ENCODE data around the gene PTPRCAP. TPM values are rescaled to one million over a fixed set of nuclear protein-coding genes. Genes with fewer than 3 reads are reported as not detected.

PTPRCAP gene
- polyA plus RNA-seq, 1 of the 3 experiments (the other 2 are of a cell fraction): 1.4 TPM

GRCh38 chr11:67463186-67463585, 25.7 kb upstream of the PTPRCAP start:
- Histone ChIP-seq H3K79me2 (ENCODE audit: insufficient read depth) (peaks cover 1% of the 10 kb centered on the region; the same call in 1 of the 2 replicates), H3F3A (replicated peaks; ENCODE audit: insufficient read depth) (peaks cover 18% of the 10 kb centered on the region), H3K36me3 (replicated peaks in 1 of 2; ENCODE audit: control insufficient read depth in 1 of 2, insufficient read depth in 2 of 2, low read length in 1 of 2) (no peaks in the 10 kb centered on the region), H3K4me1 (ENCODE audit: control insufficient read depth in 1 of 2, insufficient read depth in 2 of 2, low read depth in 1 of 2, low read length in 1 of 2) (peaks cover 9 to 28% of the 10 kb centered on the region in 2 experiments; a peak in 2 of 4 replicates), H2AFZ (ENCODE audit: low read depth) (no peak overlapping the region), H3K4me3 (ENCODE audit: low read depth in 2 of 2, low read length in 1 of 2) (no peak overlapping the region), H3K9me2 (no peaks in the 10 kb centered on the region), H3K9me3 (no peaks in the 10 kb centered on the region), H3K9ac (no peak overlapping the region), H3K27ac (ENCODE audit: low read depth in 2 of 2, low read length in 1 of 2) (peak overlapping the region in 1 of 2 experiments; percentile 61; a peak in 2 of 4 replicates), H4K20me1 (ENCODE audit: insufficient read depth) (no peaks in the 10 kb centered on the region), H3K27me3 (ENCODE audit: insufficient read depth) (no peaks in the 10 kb centered on the region), H3K4me2 (no peak overlapping the region)
- ChIA-PET POLR2A (no interaction called here), CTCF (no interaction called here)
- DNase-seq: no peak
- 97% methylated on average over 6 of the region's 10 CpGs for WGBS (ENCODE audit: low lambda C conversion rate)
- TF ChIP-seq MEF2A (IDR thresholded peaks at IDR 0.05; ENCODE audit: borderline replicate concordance, low read depth): no peak
- TF ChIP-seq IRF3 (IDR thresholded peaks at IDR 0.05; ENCODE audit: low read depth, low read length): no peak

GRCh38 chr11:67458266-67458665, 20.8 kb upstream of the PTPRCAP start:
- CTCF ChIA-PET: interaction anchor here (1.3 to 1.6 kb wide), 2 partner anchors 11 to 75 kb away, joined by 3 to 5 read pairs; partner anchors contain the start of gene TMEM134

DNA sequence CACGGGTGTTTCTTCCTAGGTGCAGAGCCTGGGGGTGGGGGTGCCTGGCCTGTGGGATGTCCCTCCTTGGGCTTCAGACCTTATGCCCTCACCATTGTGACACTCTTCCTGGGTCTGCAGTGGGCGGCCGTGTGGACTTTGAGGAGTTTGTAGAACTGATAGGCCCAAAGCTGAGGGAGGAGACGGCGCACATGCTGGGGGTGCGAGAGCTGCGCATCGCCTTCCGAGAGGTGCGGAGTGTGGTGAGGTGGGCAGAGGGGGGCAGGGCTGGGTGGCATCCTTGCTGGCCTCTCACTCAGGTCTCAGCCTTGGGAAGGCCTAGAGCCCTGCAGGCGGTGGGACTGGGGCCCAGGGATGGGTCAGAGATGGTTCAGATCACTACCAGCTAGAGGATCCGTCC, 20.0 kb upstream of the PTPRCAP start:
- POLR2A ChIA-PET: no interaction called here
- no peak for DNase-seq
- CTCF ChIA-PET: interaction anchor here (1.6 kb wide), 1 partner anchor 12 kb away, joined by 5 read pairs; the partner anchor contains the start of gene TMEM134

More at GRCh38 chr11:67458266-67458665, 20.8 kb upstream of the PTPRCAP start:
- no peaks in the 10 kb centered on the region for H3K27me3 ChIP-seq (ENCODE audit: insufficient read depth)
- 93% methylated on average over 16 of the region's 19 CpGs for WGBS (ENCODE audit: low lambda C conversion rate)
- no peak for DNase-seq
- no peaks in the 10 kb centered on the region for H3K4me1 ChIP-seq (ENCODE audit: control insufficient read depth in 1 of 2, insufficient read depth in 2 of 2, low read depth in 1 of 2, low read length in 1 of 2)
- H3K9me3 ChIP-seq: no peaks in the 10 kb centered on the region
- POLR2A ChIA-PET: no interaction called here
- H3K36me3 ChIP-seq (replicated peaks in 1 of 2; ENCODE audit: control insufficient read depth in 1 of 2, insufficient read depth in 2 of 2, low read length in 1 of 2): no peaks in the 10 kb centered on the region
- no peaks in the 10 kb centered on the region for H3K9me2 ChIP-seq
- no peak overlapping the region for H3K4me2 ChIP-seq
- H3K4me3 ChIP-seq (ENCODE audit: low read depth in 2 of 2, low read length in 1 of 2): no peak overlapping the region
- no peak for TF ChIP-seq FOXJ3 (CRISPR knock-in tag; IDR thresholded peaks at IDR 0.05)
- no peak for TF ChIP-seq RAD21 (IDR thresholded peaks at IDR 0.05; ENCODE audit: low read length)
- TF ChIP-seq MXI1 (IDR thresholded peaks at IDR 0.05; ENCODE audit: low read depth, low read length): no peak
- TF ChIP-seq SMC3 (IDR thresholded peaks at IDR 0.05; ENCODE audit: low read depth, low read length): no peak
- no peak for TF ChIP-seq JUND (IDR thresholded peaks at IDR 0.05)
- peaks cover 8% of the 10 kb centered on the region for H3F3A ChIP-seq (replicated peaks; ENCODE audit: insufficient read depth)
- no peak overlapping the region for H3K9ac ChIP-seq
- H2AFZ ChIP-seq (ENCODE audit: low read depth): no peak overlapping the region
- H3K79me2 ChIP-seq (ENCODE audit: insufficient read depth): no peaks in the 10 kb centered on the region
- no peak overlapping the region for H3K27ac ChIP-seq (ENCODE audit: low read depth in 2 of 2, low read length in 1 of 2)
- H4K20me1 ChIP-seq (ENCODE audit: insufficient read depth): no peaks in the 10 kb centered on the region

More for the DNA sequence above, 20.0 kb upstream of the PTPRCAP start:
- no peak overlapping the region for H2AFZ ChIP-seq (ENCODE audit: low read depth)
- no peak overlapping the region for H3K9ac ChIP-seq
- no peaks in the 10 kb centered on the region for H3K9me3 ChIP-seq
- H3K4me2 ChIP-seq: no peak overlapping the region
- no peaks in the 10 kb centered on the region for H4K20me1 ChIP-seq (ENCODE audit: insufficient read depth)
- 77% methylated on average over 11 of the region's 12 CpGs for WGBS (ENCODE audit: low lambda C conversion rate)
- no peak overlapping the region for H3K4me3 ChIP-seq (ENCODE audit: low read depth in 2 of 2, low read length in 1 of 2)
- TF ChIP-seq MAX (IDR thresholded peaks at IDR 0.05; ENCODE audit: low read depth) (no peak), PBX3 (IDR thresholded peaks at IDR 0.05) (no peak), SMC3 (IDR thresholded peaks at IDR 0.05; ENCODE audit: low read depth, low read length) (no peak), FOXJ3 (CRISPR knock-in tag; IDR thresholded peaks at IDR 0.05) (no peak), USF1 (IDR thresholded peaks at IDR 0.05; ENCODE audit: borderline replicate concordance, low read depth) (no peak), CHD2 (IDR thresholded peaks at IDR 0.05; ENCODE audit: low read length, partially characterized antibody) (no peak), JUND (IDR thresholded peaks at IDR 0.05) (no peak)
- H3K36me3 ChIP-seq (replicated peaks in 1 of 2; ENCODE audit: control insufficient read depth in 1 of 2, insufficient read depth in 2 of 2, low read length in 1 of 2): no peaks in the 10 kb centered on the region
- H3F3A ChIP-seq (replicated peaks; ENCODE audit: insufficient read depth): peaks cover 8% of the 10 kb centered on the region
- peaks cover 0 to 1% of the 10 kb centered on the region in 2 experiments; a peak in 1 of 4 replicates for H3K4me1 ChIP-seq (ENCODE audit: control insufficient read depth in 1 of 2, insufficient read depth in 2 of 2, low read depth in 1 of 2, low read length in 1 of 2)
- no peaks in the 10 kb centered on the region for H3K9me2 ChIP-seq
- no peak overlapping the region for H3K27ac ChIP-seq (ENCODE audit: low read depth in 2 of 2, low read length in 1 of 2)
- no peaks in the 10 kb centered on the region for H3K79me2 ChIP-seq (ENCODE audit: insufficient read depth)
- no peaks in the 10 kb centered on the region for H3K27me3 ChIP-seq (ENCODE audit: insufficient read depth)
